PC-3 (cell line): Measurements from ENCODE around the gene ARL6IP6.
"Not testable (repeated sequence)": the region's sequence is repeated elsewhere in the genome, so short reads cannot be mapped to it uniquely, and the experiment has no call there.

ENCODE experiments used
- EZH2 ChIP-seq: fragments of 300-600 bp; sonication (generic); IDR thresholded peaks from one replicate; pipeline ENCODE4 v1.6.1; 2017; ENCODE audit warnings: antibody characterized with exemption, mild to moderate bottlenecking, low read length; ENCODE audit not compliant: unreplicated experiment
- EZH2phosphoT487 ChIP-seq: fragments of 300-600 bp; sonication (generic); IDR thresholded peaks from 2 replicates; pipeline ENCODE4 v1.6.1; 2018; ENCODE audit warnings: mild to moderate bottlenecking, antibody characterized with exemption, low read length, borderline replicate concordance
- TF ChIP-seq, protein P1 (sequence below): fragments of 300-600 bp; sonication (generic); conservative IDR thresholded peaks from 2 replicates; pipeline ENCODE4 v1.5.1; 2017; ENCODE audit warnings: antibody characterized with exemption, low read depth, mild to moderate bottlenecking, low read length

DNA sequence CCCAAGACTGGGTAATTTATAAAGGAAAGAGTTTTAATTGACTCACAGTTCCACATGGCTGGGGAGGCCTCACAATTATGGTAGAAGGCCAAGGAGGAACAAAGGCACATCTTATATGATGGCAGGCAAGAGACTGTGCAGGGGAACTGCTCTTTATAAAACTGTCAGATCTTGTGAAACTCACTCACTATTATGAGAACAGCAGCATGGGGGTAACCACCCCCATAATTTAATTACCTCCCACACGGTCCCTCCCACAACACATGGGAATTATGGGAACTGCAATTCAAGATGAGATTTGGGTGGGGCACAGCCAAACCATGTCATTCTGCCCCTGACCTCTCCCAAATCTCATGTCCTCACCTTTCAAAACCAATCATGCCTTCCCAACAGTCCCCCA is 19.1 kb downstream of the ARL6IP6 start:
- TF ChIP-seq, protein P1, sequence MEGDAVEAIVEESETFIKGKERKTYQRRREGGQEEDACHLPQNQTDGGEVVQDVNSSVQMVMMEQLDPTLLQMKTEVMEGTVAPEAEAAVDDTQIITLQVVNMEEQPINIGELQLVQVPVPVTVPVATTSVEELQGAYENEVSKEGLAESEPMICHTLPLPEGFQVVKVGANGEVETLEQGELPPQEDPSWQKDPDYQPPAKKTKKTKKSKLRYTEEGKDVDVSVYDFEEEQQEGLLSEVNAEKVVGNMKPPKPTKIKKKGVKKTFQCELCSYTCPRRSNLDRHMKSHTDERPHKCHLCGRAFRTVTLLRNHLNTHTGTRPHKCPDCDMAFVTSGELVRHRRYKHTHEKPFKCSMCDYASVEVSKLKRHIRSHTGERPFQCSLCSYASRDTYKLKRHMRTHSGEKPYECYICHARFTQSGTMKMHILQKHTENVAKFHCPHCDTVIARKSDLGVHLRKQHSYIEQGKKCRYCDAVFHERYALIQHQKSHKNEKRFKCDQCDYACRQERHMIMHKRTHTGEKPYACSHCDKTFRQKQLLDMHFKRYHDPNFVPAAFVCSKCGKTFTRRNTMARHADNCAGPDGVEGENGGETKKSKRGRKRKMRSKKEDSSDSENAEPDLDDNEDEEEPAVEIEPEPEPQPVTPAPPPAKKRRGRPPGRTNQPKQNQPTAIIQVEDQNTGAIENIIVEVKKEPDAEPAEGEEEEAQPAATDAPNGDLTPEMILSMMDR: not testable (repeated sequence)
- not testable (repeated sequence) for TF ChIP-seq EZH2, EZH2phosphoT487
